NCI-H446 treated with DMSO at 0.1 percent for 48 hours (cell line): Measurements from ENCODE around the gene GHRL.

Source experiments
- DNase-seq: peaks from one replicate; lab custom pipeline; 2025; lab: John Stamatoyannopoulos, UW

GHRL gene

GRCh38 chr3:10242182-10243065, 50.3 kb downstream of the GHRL start:
- no peak for DNase-seq

GRCh38 chr3:10240799-10241198, 51.9 kb downstream of the GHRL start:
- DNase-seq: no peak

GRCh38 chr3:10238345-10239183, 54.2 kb downstream of the GHRL start:
- DNase-seq: no peak
